Embryonic facial prominence (tissue), 1 donor: Measurements from ENCODE around the gene KLF12.

Experiments used
- DNase-seq: peaks from one replicate; pipeline ENCODE4 v3.0.0-alpha.2; 2016; ENCODE audit errors: extremely low spot score

Gene KLF12

GRCh38 chr13:74103970-74104555 is 30.1 kb downstream of the KLF12 start:
- no peak for DNase-seq

- DNase-seq: no peak
Measured at GRCh38 chr13:74103196-74103595, 31.0 kb downstream of the KLF12 start.

GRCh38 chr13:74102691-74103090 is 31.5 kb downstream of the KLF12 start:
- DNase-seq: no peak

- no peak for DNase-seq
Measured at GRCh38 chr13:74101436-74101835, 32.8 kb downstream of the KLF12 start.

GRCh38 chr13:74098077-74098476 is 36.1 kb downstream of the KLF12 start:
- DNase-seq: no peak

- no peak for DNase-seq
Measured at GRCh38 chr13:74097116-74097515, 37.1 kb downstream of the KLF12 start.

- DNase-seq: no peak
Measured at GRCh38 chr13:74093691-74094090, 40.5 kb downstream of the KLF12 start.

- DNase-seq: no peak
Measured at GRCh38 chr13:74092711-74093110, 41.5 kb downstream of the KLF12 start.

GRCh38 chr13:74090869-74091605 is 43.2 kb downstream of the KLF12 start:
- no peak for DNase-seq

- no peak for DNase-seq
Measured at GRCh38 chr13:74090397-74090796, 43.8 kb downstream of the KLF12 start.

GRCh38 chr13:74087357-74087756 is 46.8 kb downstream of the KLF12 start:
- no peak for DNase-seq
